GM18505 (cell line): ENCODE results near the gene GABRB1.
"Not testable (repeated sequence)": the region's sequence is repeated elsewhere in the genome, so short reads cannot be mapped to it uniquely, and the experiment has no call there.

Experiments
- ATAC-seq: cut with Tn5 transposase; IDR thresholded peaks from one replicate; pipeline ENCODE4 v1.9.1; 2021; ENCODE audit not compliant: unreplicated experiment
- POLR2A ChIP-seq: IDR thresholded peaks from 4 replicates; pipeline ENCODE4 v1.6.1; 2011; ENCODE audit warnings: borderline replicate concordance; ENCODE audit not compliant: insufficient read depth, insufficient read length; ENCODE audit errors: extremely low read depth

Gene GABRB1

GRCh38 chr4:47271291-47271690, 239.9 kb downstream of the GABRB1 start:
- ATAC-seq, result no peak
- no peak for TF ChIP-seq POLR2A

GRCh38 chr4:47274901-47275300, 243.5 kb downstream of the GABRB1 start:
- TF ChIP-seq POLR2A, result no peak
- ATAC-seq, result no peak

GRCh38 chr4:47275595-47275994, 244.2 kb downstream of the GABRB1 start:
- TF ChIP-seq POLR2A, result no peak
- no peak for ATAC-seq

- ATAC-seq, result no peak
- TF ChIP-seq POLR2A, result no peak
Measured at GRCh38 chr4:47278631-47279030, 247.3 kb downstream of the GABRB1 start.

- TF ChIP-seq POLR2A, result no peak
- ATAC-seq, result peak; percentile 96
Measured at GRCh38 chr4:47287735-47288134, 256.4 kb downstream of the GABRB1 start.

GRCh38 chr4:47289805-47290204, 258.4 kb downstream of the GABRB1 start:
- no peak for ATAC-seq
- TF ChIP-seq POLR2A, result no peak

GRCh38 chr4:47290873-47291272, 259.5 kb downstream of the GABRB1 start:
- not testable (repeated sequence) for ATAC-seq

GRCh38 chr4:47309165-47309564, 277.8 kb downstream of the GABRB1 start:
- ATAC-seq, result no peak
- TF ChIP-seq POLR2A, result no peak

- ATAC-seq, result no peak
- TF ChIP-seq POLR2A, result no peak
Measured at GRCh38 chr4:47312170-47312569, 280.8 kb downstream of the GABRB1 start.

- no peak for ATAC-seq
Measured at GRCh38 chr4:47313384-47313783, 282.0 kb downstream of the GABRB1 start.

GRCh38 chr4:47315346-47315745, 284.0 kb downstream of the GABRB1 start:
- TF ChIP-seq POLR2A, result no peak
- ATAC-seq, result peak; percentile 85

More at GRCh38 chr4:47313384-47313783, 282.0 kb downstream of the GABRB1 start:
- TF ChIP-seq POLR2A, result no peak

- no peak for ATAC-seq
- TF ChIP-seq POLR2A, result no peak
Measured at GRCh38 chr4:47326025-47326424, 294.7 kb downstream of the GABRB1 start.

- no peak for TF ChIP-seq POLR2A
- ATAC-seq, result no peak
Measured at GRCh38 chr4:47330866-47331265, 299.5 kb downstream of the GABRB1 start.

GRCh38 chr4:47334652-47335051, 303.3 kb downstream of the GABRB1 start:
- TF ChIP-seq POLR2A, result no peak
- ATAC-seq, result no peak

- no peak for ATAC-seq
- no peak for TF ChIP-seq POLR2A
Measured at GRCh38 chr4:47337893-47338292, 306.5 kb downstream of the GABRB1 start.
